HEK293T (cell line): ENCODE data around the gene MORN1.

ENCODE experiments used
- CTCF ChIA-PET: fragments of 350-600 bp; formaldehyde crosslinking; extraction: SDS; loops from one replicate; lab custom pipeline; 2021; ENCODE audit warnings: antibody characterized with exemption, inconsistent platforms; lab: Yijun Ruan, JAX
- POLR2A ChIA-PET: fragments of 350-600 bp; formaldehyde crosslinking; extraction: SDS; loops from one replicate; lab custom pipeline; 2020; ENCODE audit warnings: antibody characterized with exemption, inconsistent platforms; lab: Yijun Ruan, JAX
- DNase-seq: peaks from one replicate; pipeline ENCODE4 v3.0.0; 2012; ENCODE audit warnings: mixed read lengths; ENCODE audit errors: extremely low spot score
- ARNT ChIP-seq: fragments of 450-650 bp; IDR thresholded peaks from 2 replicates; pipeline ENCODE4 v1.6.1; 2017; ENCODE audit warnings: mild to moderate bottlenecking
- BHLHE40 ChIP-seq: fragments of 450-650 bp; IDR thresholded peaks from 2 replicates; pipeline ENCODE4 v1.6.1; 2016; ENCODE audit warnings: mild to moderate bottlenecking, moderate library complexity, borderline replicate concordance
- CTBP1 ChIP-seq: fragments of 450-650 bp; IDR thresholded peaks from 2 replicates; pipeline ENCODE4 v1.6.1; 2016; ENCODE audit warnings: borderline replicate concordance
- ELF4 ChIP-seq: fragments of 450-650 bp; IDR thresholded peaks from 2 replicates; pipeline ENCODE4 v1.6.1; 2017; ENCODE audit warnings: antibody characterized with exemption
- FOXA1 ChIP-seq: fragments of 450-650 bp; IDR thresholded peaks from 2 replicates; pipeline ENCODE4 v1.6.1; 2016; ENCODE audit warnings: mild to moderate bottlenecking
- FOXK2 ChIP-seq: fragments of 450-650 bp; IDR thresholded peaks from 2 replicates; pipeline ENCODE4 v1.6.1; 2016; ENCODE audit warnings: mild to moderate bottlenecking
- FOXM1 ChIP-seq: fragments of 450-650 bp; IDR thresholded peaks from 2 replicates; pipeline ENCODE4 v1.6.1; 2017; ENCODE audit warnings: mild to moderate bottlenecking, borderline replicate concordance
- HDGF ChIP-seq: fragments of 450-650 bp; IDR thresholded peaks from 2 replicates; pipeline ENCODE4 v1.6.1; 2017; ENCODE audit warnings: antibody characterized with exemption, borderline replicate concordance
- L3MBTL2 ChIP-seq: fragments of 450-650 bp; conservative IDR thresholded peaks from 2 replicates; pipeline ENCODE4 v1.6.1; 2016; ENCODE audit warnings: mild to moderate bottlenecking
- LEF1 ChIP-seq: fragments of 450-650 bp; IDR thresholded peaks from 2 replicates; pipeline ENCODE4 v1.6.1; 2017; ENCODE audit warnings: mild to moderate bottlenecking, borderline replicate concordance
- NFRKB ChIP-seq: fragments of 450-650 bp; IDR thresholded peaks from 2 replicates; pipeline ENCODE4 v1.6.1; 2016; ENCODE audit warnings: mild to moderate bottlenecking, moderate library complexity
- SP1 ChIP-seq: fragments of 450-650 bp; IDR thresholded peaks from 2 replicates; pipeline ENCODE4 v1.6.1; 2017
- SUZ12 ChIP-seq: fragments of 450-650 bp; IDR thresholded peaks from 2 replicates; pipeline ENCODE4 v1.6.1; 2016; ENCODE audit warnings: mild to moderate bottlenecking
- TARDBP ChIP-seq: fragments of 450-650 bp; IDR thresholded peaks from 2 replicates; pipeline ENCODE4 v1.6.1; 2016
- ZNF384 ChIP-seq: fragments of 450-650 bp; IDR thresholded peaks from 2 replicates; pipeline ENCODE4 v1.6.1; 2016
- TF ChIP-seq, protein P1 (sequence below): fragments of 450-650 bp; IDR thresholded peaks from 2 replicates; pipeline ENCODE4 v1.6.1; 2016

MORN1 gene

DNA sequence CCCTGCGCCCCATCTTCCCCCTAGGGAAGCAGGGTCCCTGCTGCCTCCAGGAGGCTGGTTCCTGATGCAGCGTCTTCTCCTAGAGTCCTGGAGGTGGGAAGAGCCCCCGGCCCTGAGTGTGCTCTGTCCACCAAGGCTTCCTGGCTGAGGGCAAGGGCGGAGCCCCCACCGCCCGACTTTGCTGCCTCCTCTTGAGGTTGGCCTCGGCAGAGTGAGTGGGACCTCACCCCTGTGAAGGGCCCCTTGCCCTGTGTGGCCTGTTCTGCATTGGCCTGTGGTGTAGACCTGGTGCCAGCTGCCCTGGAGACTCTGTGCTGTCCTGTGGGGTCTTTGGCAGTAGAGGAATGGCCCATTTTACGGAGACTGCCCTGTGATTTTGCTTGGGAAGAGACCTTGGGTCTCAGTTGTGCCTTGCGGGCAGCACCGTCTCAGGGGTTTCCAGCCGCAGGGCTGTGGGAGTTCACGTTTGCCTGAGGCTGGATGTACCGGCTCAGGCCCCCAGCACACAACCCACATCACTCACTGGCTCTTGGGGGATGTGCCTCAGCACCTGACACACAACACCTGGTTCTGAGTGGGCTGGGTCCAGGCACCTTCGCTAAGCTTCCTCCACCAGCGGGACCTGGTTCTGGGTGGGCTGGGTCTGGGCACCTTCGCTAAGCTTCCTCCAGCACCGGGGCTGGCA is 89.6 kb downstream of the MORN1 start:
- TF ChIP-seq HDGF = no peak
- no peak for TF ChIP-seq TARDBP
- no peak for TF ChIP-seq BHLHE40
- no peak for TF ChIP-seq ZNF384
- TF ChIP-seq L3MBTL2 = no peak
- no peak for TF ChIP-seq LEF1
- no peak for TF ChIP-seq FOXK2
- no peak for DNase-seq
- ChIA-PET CTCF (no interaction called here), POLR2A (no interaction called here)

DNA sequence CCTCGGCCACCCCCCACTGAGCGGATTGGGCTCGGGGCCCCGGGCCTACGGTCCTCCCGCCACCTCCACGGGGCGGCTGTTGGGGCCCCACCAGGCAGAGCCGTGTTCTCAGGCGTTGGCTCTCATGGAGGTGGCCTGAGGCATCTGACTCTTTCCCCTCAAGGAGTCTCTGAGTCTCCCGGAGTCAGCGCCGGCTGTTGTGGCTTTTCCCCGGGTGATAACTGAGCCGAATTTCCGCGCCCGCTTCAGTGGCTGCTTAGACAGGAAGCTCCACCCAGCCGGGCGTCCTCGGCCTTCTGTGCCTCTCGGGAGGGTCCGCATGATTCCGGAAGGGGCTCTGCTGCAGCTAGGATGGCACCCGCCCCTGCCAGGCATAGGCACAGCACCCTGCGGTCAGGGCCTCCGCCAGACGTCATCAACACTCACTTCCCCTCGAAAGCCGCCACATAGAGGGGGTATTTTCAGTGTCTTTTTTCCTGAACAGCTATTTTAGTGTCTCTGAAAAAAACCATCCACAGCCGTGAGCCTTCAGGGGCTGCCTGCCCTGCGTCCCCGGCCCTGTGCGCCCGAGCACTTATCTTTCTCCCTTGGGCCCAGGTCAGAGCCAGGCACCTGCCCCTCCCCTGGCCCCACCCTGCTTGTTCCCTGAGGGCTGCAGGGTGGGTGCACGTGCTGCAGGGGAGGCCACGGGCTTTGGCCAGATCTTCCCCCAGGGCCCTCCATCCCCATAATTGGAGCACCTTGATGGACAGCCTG is 90.3 kb downstream of the MORN1 start:
- DNase-seq = no peak
- TF ChIP-seq FOXA1 = no peak
- TF ChIP-seq, protein P1, sequence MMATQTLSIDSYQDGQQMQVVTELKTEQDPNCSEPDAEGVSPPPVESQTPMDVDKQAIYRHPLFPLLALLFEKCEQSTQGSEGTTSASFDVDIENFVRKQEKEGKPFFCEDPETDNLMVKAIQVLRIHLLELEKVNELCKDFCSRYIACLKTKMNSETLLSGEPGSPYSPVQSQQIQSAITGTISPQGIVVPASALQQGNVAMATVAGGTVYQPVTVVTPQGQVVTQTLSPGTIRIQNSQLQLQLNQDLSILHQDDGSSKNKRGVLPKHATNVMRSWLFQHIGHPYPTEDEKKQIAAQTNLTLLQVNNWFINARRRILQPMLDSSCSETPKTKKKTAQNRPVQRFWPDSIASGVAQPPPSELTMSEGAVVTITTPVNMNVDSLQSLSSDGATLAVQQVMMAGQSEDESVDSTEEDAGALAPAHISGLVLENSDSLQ = no peak
- no peak for TF ChIP-seq NFRKB
- TF ChIP-seq SUZ12 = no peak
- TF ChIP-seq L3MBTL2 = no peak
- TF ChIP-seq LEF1 = no peak
- no peak for TF ChIP-seq ARNT
- no peak for TF ChIP-seq TARDBP
- no peak for TF ChIP-seq FOXK2
- no peak for TF ChIP-seq ELF4
- no peak for TF ChIP-seq CTBP1
- no peak for TF ChIP-seq SP1
- POLR2A ChIA-PET = no interaction called here
- CTCF ChIA-PET = no interaction called here

DNA sequence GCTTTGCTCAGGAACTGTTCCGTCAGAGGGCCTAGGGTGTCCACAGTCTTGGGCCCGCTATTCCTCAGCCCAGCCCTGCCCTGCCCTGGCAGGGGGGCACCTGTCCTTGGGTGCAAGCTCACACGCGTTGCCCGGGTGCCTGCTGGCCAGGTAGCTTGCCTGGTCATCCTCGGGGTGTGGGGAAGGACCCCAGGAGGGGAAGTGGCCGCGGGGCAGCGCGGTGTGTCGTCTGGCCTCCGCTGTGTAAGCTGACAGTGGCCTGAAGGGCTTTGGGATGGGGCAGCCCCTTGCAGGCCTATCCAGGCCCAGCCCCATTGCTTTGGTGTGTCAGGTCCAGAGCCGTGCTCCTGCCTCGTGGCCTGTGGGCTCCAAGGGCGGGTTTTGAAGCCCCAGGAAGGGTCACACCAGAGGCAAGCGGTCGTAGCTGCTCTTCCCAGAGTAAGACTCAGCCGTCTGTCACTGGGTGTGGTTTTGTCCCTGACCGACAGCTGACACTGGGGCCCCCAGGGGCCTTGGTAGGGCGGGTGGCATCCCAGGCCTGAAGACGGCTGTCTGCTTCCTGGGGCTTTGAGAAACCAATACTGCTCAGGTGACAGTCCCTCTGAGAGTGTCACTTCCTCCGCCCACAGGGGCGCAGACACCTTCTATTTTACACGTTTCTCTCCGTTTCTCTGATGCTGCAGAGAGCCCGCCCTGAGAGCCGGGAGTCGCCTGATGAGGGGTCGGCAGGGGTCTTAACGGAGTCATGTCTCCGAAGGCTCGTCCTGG is 91.2 kb downstream of the MORN1 start:
- DNase-seq = no peak
- POLR2A ChIA-PET = interaction anchor here (1.5 kb wide), 1 partner anchor 11 kb away, joined by 4 read pairs; no protein-coding TSS in a partner anchor
- TF ChIP-seq CTBP1 (no peak), ELF4 (no peak), TARDBP (no peak), LEF1 (no peak), ARNT (no peak), FOXK2 (no peak), FOXA1 (no peak), SUZ12 (no peak), BHLHE40 (no peak), L3MBTL2 (no peak), SP1 (no peak), HDGF (no peak), FOXM1 (no peak), NFRKB (no peak)
- TF ChIP-seq, protein P1 = no peak
- CTCF ChIA-PET = no interaction called here

DNA sequence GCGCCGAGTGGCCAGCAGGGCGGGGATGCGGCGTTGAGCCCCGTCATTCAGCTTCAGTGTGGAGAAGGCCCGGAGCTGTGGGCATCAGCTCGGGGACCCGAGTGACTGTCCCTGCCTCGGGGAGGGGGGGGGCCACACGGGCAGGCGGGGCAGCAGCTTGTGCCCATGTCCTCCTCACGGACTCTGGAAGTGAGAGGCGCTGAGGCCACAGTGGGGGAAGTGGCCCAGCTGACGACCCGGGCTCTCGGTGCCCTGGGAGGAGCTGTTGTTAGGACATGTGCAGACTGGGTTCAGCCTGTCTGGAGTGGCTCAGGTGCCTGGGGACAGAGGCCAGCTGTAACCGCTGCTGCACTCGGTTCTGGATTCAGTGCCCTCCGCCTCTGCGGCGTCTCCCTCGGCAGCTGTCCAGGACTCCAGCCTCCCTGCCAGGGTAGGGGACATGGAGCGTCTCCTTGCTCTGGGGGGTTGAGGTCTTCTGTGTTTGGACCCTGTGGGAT is 92.2 kb downstream of the MORN1 start:
- no peak for TF ChIP-seq ZNF384
- TF ChIP-seq, protein P1 = no peak
- TF ChIP-seq FOXK2 = no peak
- TF ChIP-seq NFRKB = no peak
- TF ChIP-seq L3MBTL2 = no peak
- no peak for TF ChIP-seq FOXM1
- TF ChIP-seq CTBP1 = no peak
- TF ChIP-seq TARDBP = no peak
- TF ChIP-seq ELF4 = no peak
- no peak for TF ChIP-seq ARNT
- no peak for TF ChIP-seq LEF1
- no peak for TF ChIP-seq HDGF
- TF ChIP-seq SP1 = no peak
- TF ChIP-seq BHLHE40 = no peak
- TF ChIP-seq SUZ12 = no peak
- no peak for DNase-seq
- ChIA-PET CTCF (interaction anchor here (0.6 kb wide), 1 partner anchor 354 kb away, joined by 4 read pairs; no protein-coding TSS in a partner anchor), POLR2A (interaction anchor here (1.5 kb wide), 1 partner anchor 12 kb away, joined by 4 read pairs; no protein-coding TSS in a partner anchor)

DNA sequence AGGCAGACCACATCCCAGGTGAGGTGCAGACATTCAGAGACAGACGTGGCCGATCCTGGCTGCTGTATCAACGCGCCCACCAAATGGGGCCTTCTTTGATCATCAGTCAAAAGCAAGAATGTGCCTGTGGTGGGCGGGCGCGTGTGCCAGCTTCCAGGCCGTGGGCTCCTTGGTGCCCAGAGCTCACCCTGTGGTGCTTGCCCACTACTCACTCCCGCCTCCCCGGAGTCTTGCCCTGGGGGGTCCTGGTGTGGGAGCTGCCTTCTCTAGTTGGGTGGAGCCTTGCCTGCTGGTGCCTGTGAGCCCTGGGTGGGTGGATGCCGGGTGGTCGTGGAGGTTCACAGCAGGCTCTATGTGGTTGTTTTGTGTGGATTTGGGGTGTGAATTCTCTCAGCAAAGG is 92.7 kb downstream of the MORN1 start:
- DNase-seq = no peak
- ChIA-PET POLR2A (interaction anchor here (1.5 kb wide), 1 partner anchor 13 kb away, joined by 4 read pairs; no protein-coding TSS in a partner anchor), CTCF (interaction anchor here (0.6 to 0.7 kb wide), 2 partner anchors 13 to 354 kb away, joined by 4 read pairs; no protein-coding TSS in a partner anchor)
- TF ChIP-seq BHLHE40 (no peak), NFRKB (no peak), ZNF384 (no peak)
